Adrenal gland (tissue), 5 donors: ENCODE data around the gene CNIH2.
"Not testable (repeated sequence)": the region's sequence is repeated elsewhere in the genome, so short reads cannot be mapped to it uniquely, and the experiment has no call there.

Experiments used
- CTCF ChIP-seq, 6 experiments: fragments of 450-650 bp in 4 of 6; fragments of 200-600 bp in 2 of 6; sonication (generic) in 1 of 6; IDR thresholded peaks; 1 replicate in 5 of 6; 2 replicates in 1 of 6; pipeline versions ENCODE4 v1.5.1 to v1.8.0; 2016 to 2021; ENCODE audit warnings: antibody characterized with exemption in 6 of 6, mild to moderate bottlenecking in 2 of 6, moderate library complexity in 1 of 6
- POLR2A ChIP-seq, 2 donors: fragments of 450-650 bp; IDR thresholded peaks; one replicate each; pipeline ENCODE4 v1.6.1; 2017; ENCODE audit warnings: antibody characterized with exemption in 2 of 2, mild to moderate bottlenecking in 2 of 2, moderate library complexity in 1 of 2
- donor health status: DM: no; HTN: no; CAD: no.

GRCh38 chr11:66310803-66311440 lies 32.9 kb downstream of the CNIH2 start:
- TF ChIP-seq CTCF, POLR2A (IDR thresholded peaks at IDR 0.05): not testable (repeated sequence)
